GM18870 (cell line): ENCODE data around the gene CMIP.

ENCODE experiments used
- ATAC-seq: cut with Tn5 transposase; IDR thresholded peaks from one replicate; pipeline ENCODE4 v1.9.1; 2021; ENCODE audit warnings: moderate library complexity; ENCODE audit not compliant: unreplicated experiment

CMIP gene

GRCh38 chr16:81647527-81647926, 202.9 kb downstream of the CMIP start:
- no peak for ATAC-seq

GRCh38 chr16:81649561-81650184, 205.1 kb downstream of the CMIP start:
- no peak for ATAC-seq

- ATAC-seq, result no peak
Measured at GRCh38 chr16:81650281-81650680, 205.7 kb downstream of the CMIP start.

- ATAC-seq, result no peak
Measured at GRCh38 chr16:81650982-81651562, 206.5 kb downstream of the CMIP start.

- no peak for ATAC-seq
Measured at GRCh38 chr16:81651758-81652718, 207.4 kb downstream of the CMIP start.

GRCh38 chr16:81652798-81653505, 208.3 kb downstream of the CMIP start:
- no peak for ATAC-seq

GRCh38 chr16:81654346-81654745, 209.7 kb downstream of the CMIP start:
- ATAC-seq, result no peak

- ATAC-seq, result no peak
Measured at GRCh38 chr16:81655469-81656162, 211.0 kb downstream of the CMIP start.

GRCh38 chr16:81657224-81657623, 212.6 kb downstream of the CMIP start:
- ATAC-seq, result no peak

GRCh38 chr16:81657781-81658180, 213.2 kb downstream of the CMIP start:
- no peak for ATAC-seq

GRCh38 chr16:81658373-81658772, 213.8 kb downstream of the CMIP start:
- ATAC-seq, result no peak

- no peak for ATAC-seq
Measured at GRCh38 chr16:81659249-81659648, 214.6 kb downstream of the CMIP start.

GRCh38 chr16:81661082-81661481, 216.5 kb downstream of the CMIP start:
- ATAC-seq, result no peak

- ATAC-seq, result no peak
Measured at GRCh38 chr16:81664153-81664552, 219.5 kb downstream of the CMIP start.

GRCh38 chr16:81665588-81665987, 221.0 kb downstream of the CMIP start:
- no peak for ATAC-seq

- ATAC-seq, result no peak
Measured at GRCh38 chr16:81666113-81666512, 221.5 kb downstream of the CMIP start.

GRCh38 chr16:81668243-81669097, 223.9 kb downstream of the CMIP start:
- no peak for ATAC-seq

GRCh38 chr16:81669473-81670350, 225.1 kb downstream of the CMIP start:
- no peak for ATAC-seq
